ENCODE measurements around the gene DLX2. TPM values are rescaled to one million over a fixed set of nuclear protein-coding genes. Genes with fewer than 3 reads are reported as not detected.

Gene DLX2
- total and polyA plus RNA-seq, 10 of the 15 experiments (the other 5 are each of a cell fraction or from before 2014, with no cell fraction given): 0.03 TPM; not detected in 9

- TF ChIP-seq PBX3 (IDR thresholded peaks at IDR 0.05; ENCODE audit: insufficient replicate concordance, low read depth, low read length): no peak
- no peak for TF ChIP-seq HDAC2 (IDR thresholded peaks at IDR 0.05)
- no peak for TF ChIP-seq CBX5 (IDR thresholded peaks at IDR 0.05; ENCODE audit: low read depth)
- TF ChIP-seq PML (IDR thresholded peaks at IDR 0.05; ENCODE audit: low read length): no peak
- TF ChIP-seq SRF (IDR thresholded peaks at IDR 0.05; ENCODE audit: low read depth in 2 of 2, low read length in 2 of 2): no peak
- no peak for TF ChIP-seq BMI1 (IDR thresholded peaks at IDR 0.05; ENCODE audit: borderline replicate concordance)
- TF ChIP-seq POLR2AphosphoS5 (IDR thresholded peaks at IDR 0.05; ENCODE audit: low read length): no peak
- no peak for TF ChIP-seq EP300 (IDR thresholded peaks at IDR 0.05; ENCODE audit: borderline replicate concordance in 1 of 2, control insufficient read depth in 1 of 2, low read depth in 2 of 2, low read length in 2 of 2)
- Histone ChIP-seq H3K9me3 (replicated peaks; ENCODE audit: control insufficient read depth, insufficient read depth, low read length) (no peaks in the 10 kb centered on the region), H3K27ac (ENCODE audit: control insufficient read depth, insufficient read depth) (no peak overlapping the region), H3K4me2 (ENCODE audit: control insufficient read depth, insufficient read depth) (no peak overlapping the region), H3K9ac (ENCODE audit: control insufficient read depth, insufficient read depth, low read length) (no peak overlapping the region), H3K4me1 (ENCODE audit: control insufficient read depth, insufficient read depth, low read length) (no peaks in the 10 kb centered on the region), H3K36me3 (ENCODE audit: control insufficient read depth in 2 of 2, insufficient read depth in 2 of 2, low read length in 1 of 2) (no peaks in the 10 kb centered on the region), H3K4me3 (no peak overlapping the region), H4K20me1 (ENCODE audit: control insufficient read depth, insufficient read depth) (no peaks in the 10 kb centered on the region), H3K27me3 (replicated peaks in 1 of 2; ENCODE audit: control insufficient read depth in 2 of 2, insufficient read depth in 2 of 2, low read length in 1 of 2) (peaks cover 7 to 13% of the 10 kb centered on the region in 2 experiments; a peak in 3 of 4 replicates), H3K79me2 (ENCODE audit: control insufficient read depth, insufficient read depth, low read length) (no peaks in the 10 kb centered on the region), H2AFZ (ENCODE audit: control insufficient read depth, low read depth, low read length) (no peak overlapping the region)
- in situ Hi-C loops (cut with MboI) (loop anchor here (5.0 to 25.0 kb wide), 4 partner anchors 297 to 1135 kb away; no protein-coding TSS in a partner anchor), intact Hi-C loops (cut with micrococcal nuclease; ENCODE audit: unreplicated experiment) (loop anchor here (10.0 kb wide), 1 partner anchor 155 kb away; no protein-coding TSS in a partner anchor)
- BruUV-seq (replicated peaks): no TSS peak
- ChIA-PET CTCF (interaction anchor here (9.9 kb wide), 1 partner anchor 406 kb away, joined by 212 read pairs; no protein-coding TSS in a partner anchor), SMC1A (ENCODE audit: uncharacterized antibody, unreplicated experiment) (interaction anchor here (1.7 kb wide), 1 partner anchor 406 kb away, joined by 4 read pairs; no protein-coding TSS in a partner anchor), RAD21 (ENCODE audit: unreplicated experiment) (no interaction called here), POLR2A (no interaction called here)
- ATAC-seq: no peak
- no peak for DNase-seq (ENCODE audit: low read depth, low spot score)
- FAIRE-seq: no peak
- 53% methylated on average over 29 of the region's 29 CpGs for WGBS (ENCODE audit: insufficient coverage, insufficient replicate concordance, low lambda C conversion rate, missing lambda C conversion rate)
Measured at GRCh38 chr2:172109256-172109987, 6.7 kb upstream of the DLX2 start.
